ENCODE results near the gene FAM170B.

DNA sequence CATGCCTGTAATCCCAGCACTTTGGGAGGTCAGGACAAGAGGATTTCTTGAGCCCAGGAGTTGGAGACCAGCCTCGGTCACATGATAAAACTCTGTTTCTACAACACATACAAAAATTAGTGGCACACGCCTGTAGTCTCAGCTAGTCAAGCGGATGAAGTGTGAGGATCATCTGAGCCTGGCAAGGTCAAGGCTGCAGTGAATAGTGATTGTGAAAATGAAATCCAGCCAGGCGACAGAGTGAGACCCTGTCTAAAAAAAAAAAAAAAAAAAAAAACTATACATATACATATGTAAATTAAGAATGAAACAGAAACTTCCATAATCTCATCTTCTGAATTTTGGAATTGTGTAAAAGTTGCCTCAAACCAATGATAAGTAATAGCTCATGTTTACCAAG lies 18.2 kb upstream of the FAM170B start:
- TF ChIP-seq POLR2AphosphoS5 (IDR thresholded peaks at IDR 0.05; ENCODE audit: borderline replicate concordance, low read depth, low read length) (no peak), EZH2 (IDR thresholded peaks at IDR 0.05) (no peak)
